Measurements from ENCODE around the gene HSD11B2. TPM values are rescaled to one million over a fixed set of nuclear protein-coding genes. Genes with fewer than 3 reads are reported as not detected.

Gene HSD11B2
- total RNA-seq, 1 donor from 2014 or later = 6.0 TPM

- TF ChIP-seq CTCF (IDR thresholded peaks at IDR 0.05; ENCODE audit: partially characterized antibody, unreplicated experiment) = no peak
- H3K4me3 Mint-ChIP-seq (ENCODE audit: unreplicated experiment) = no peak overlapping the region
- peaks cover 34% of the 10 kb centered on the region for H3K4me1 Mint-ChIP-seq (ENCODE audit: low read depth, unreplicated experiment)
- H3K27me3 Mint-ChIP-seq (ENCODE audit: unreplicated experiment) = peaks cover 3% of the 10 kb centered on the region
- no peak overlapping the region for H3K27ac Mint-ChIP-seq (ENCODE audit: unreplicated experiment)
- H3K36me3 Mint-ChIP-seq (ENCODE audit: unreplicated experiment) = no peaks in the 10 kb centered on the region
- H3K9me3 Mint-ChIP-seq (ENCODE audit: unreplicated experiment) = peaks cover 5% of the 10 kb centered on the region
- DNase-seq = no peak
Observed at GRCh38 chr16:67459066-67459860, 28.3 kb downstream of the HSD11B2 start.

GRCh38 chr16:67459861-67460150 is 28.9 kb downstream of the HSD11B2 start:
- H3K36me3 Mint-ChIP-seq (ENCODE audit: unreplicated experiment) = no peaks in the 10 kb centered on the region
- H3K27ac Mint-ChIP-seq (ENCODE audit: unreplicated experiment) = peak overlapping the region; percentile 29
- H3K4me1 Mint-ChIP-seq (ENCODE audit: low read depth, unreplicated experiment) = peaks cover 34% of the 10 kb centered on the region

GRCh38 chr16:67460168-67460567 is 29.2 kb downstream of the HSD11B2 start:
- Mint-ChIP-seq H3K4me3 (ENCODE audit: unreplicated experiment) (no peak overlapping the region), H3K36me3 (ENCODE audit: unreplicated experiment) (no peaks in the 10 kb centered on the region), H3K27ac (ENCODE audit: unreplicated experiment) (peak overlapping the region; percentile 29), H3K9me3 (ENCODE audit: unreplicated experiment) (peaks cover 5% of the 10 kb centered on the region), H3K27me3 (ENCODE audit: unreplicated experiment) (peaks cover 3% of the 10 kb centered on the region), H3K4me1 (ENCODE audit: low read depth, unreplicated experiment) (peaks cover 34% of the 10 kb centered on the region)
- TF ChIP-seq CTCF (IDR thresholded peaks at IDR 0.05; ENCODE audit: partially characterized antibody, unreplicated experiment) = no peak
- DNase-seq = no peak

More at GRCh38 chr16:67459861-67460150, 28.9 kb downstream of the HSD11B2 start:
- no peak for TF ChIP-seq CTCF (IDR thresholded peaks at IDR 0.05; ENCODE audit: partially characterized antibody, unreplicated experiment)
- no peak for DNase-seq
- Mint-ChIP-seq H3K4me3 (ENCODE audit: unreplicated experiment) (no peak overlapping the region), H3K9me3 (ENCODE audit: unreplicated experiment) (peaks cover 5% of the 10 kb centered on the region), H3K27me3 (ENCODE audit: unreplicated experiment) (peaks cover 3% of the 10 kb centered on the region)

- H3K27ac Mint-ChIP-seq (ENCODE audit: unreplicated experiment) = no peak overlapping the region
- peaks cover 33% of the 10 kb centered on the region for H3K4me1 Mint-ChIP-seq (ENCODE audit: low read depth, unreplicated experiment)
- H3K4me3 Mint-ChIP-seq (ENCODE audit: unreplicated experiment) = no peak overlapping the region
- DNase-seq = no peak
- peaks cover 5% of the 10 kb centered on the region for H3K9me3 Mint-ChIP-seq (ENCODE audit: unreplicated experiment)
- peaks cover 5% of the 10 kb centered on the region for H3K27me3 Mint-ChIP-seq (ENCODE audit: unreplicated experiment)
- H3K36me3 Mint-ChIP-seq (ENCODE audit: unreplicated experiment) = no peaks in the 10 kb centered on the region
- no peak for TF ChIP-seq CTCF (IDR thresholded peaks at IDR 0.05; ENCODE audit: partially characterized antibody, unreplicated experiment)
Observed at GRCh38 chr16:67460961-67461360, 30.0 kb downstream of the HSD11B2 start.

GRCh38 chr16:67461600-67462278 is 30.8 kb downstream of the HSD11B2 start:
- Mint-ChIP-seq H3K27me3 (ENCODE audit: unreplicated experiment) (peaks cover 5% of the 10 kb centered on the region), H3K27ac (ENCODE audit: unreplicated experiment) (no peak overlapping the region), H3K36me3 (ENCODE audit: unreplicated experiment) (no peaks in the 10 kb centered on the region), H3K4me3 (ENCODE audit: unreplicated experiment) (no peak overlapping the region), H3K4me1 (ENCODE audit: low read depth, unreplicated experiment) (peaks cover 30% of the 10 kb centered on the region), H3K9me3 (ENCODE audit: unreplicated experiment) (peaks cover 3% of the 10 kb centered on the region)
- TF ChIP-seq CTCF (IDR thresholded peaks at IDR 0.05; ENCODE audit: partially characterized antibody, unreplicated experiment) = no peak
- DNase-seq = no peak

Data from glutamatergic neuron (in vitro differentiated cells).